Retinal pigment epithelial cell (primary cell): ENCODE results near the gene IGF2R.

Experiments
- DNase-seq: peaks from one replicate; pipeline ENCODE4 v3.0.0-alpha.2; 2010; ENCODE audit warnings: low read depth
- H3K4me3 ChIP-seq: 2 replicates; pipeline ENCODE4 v1.5.1; 2011; ENCODE audit warnings: mild to moderate bottlenecking, low read length, control low read depth, moderate library complexity
- CTCF ChIP-seq: conservative IDR thresholded peaks from 2 replicates; pipeline ENCODE4 v1.5.1; 2011; ENCODE audit warnings: low read depth, low read length, control low read depth, inconsistent platforms

The IGF2R gene

GRCh38 chr6:159984268-159984786 is 15.4 kb downstream of the IGF2R start:
- no peak overlapping the region for H3K4me3 ChIP-seq
- DNase-seq: peak; percentile 77
- no peak for TF ChIP-seq CTCF

GRCh38 chr6:159985296-159985945 is 16.5 kb downstream of the IGF2R start:
- no peak for TF ChIP-seq CTCF
- DNase-seq: no peak
- no peak overlapping the region for H3K4me3 ChIP-seq

DNA sequence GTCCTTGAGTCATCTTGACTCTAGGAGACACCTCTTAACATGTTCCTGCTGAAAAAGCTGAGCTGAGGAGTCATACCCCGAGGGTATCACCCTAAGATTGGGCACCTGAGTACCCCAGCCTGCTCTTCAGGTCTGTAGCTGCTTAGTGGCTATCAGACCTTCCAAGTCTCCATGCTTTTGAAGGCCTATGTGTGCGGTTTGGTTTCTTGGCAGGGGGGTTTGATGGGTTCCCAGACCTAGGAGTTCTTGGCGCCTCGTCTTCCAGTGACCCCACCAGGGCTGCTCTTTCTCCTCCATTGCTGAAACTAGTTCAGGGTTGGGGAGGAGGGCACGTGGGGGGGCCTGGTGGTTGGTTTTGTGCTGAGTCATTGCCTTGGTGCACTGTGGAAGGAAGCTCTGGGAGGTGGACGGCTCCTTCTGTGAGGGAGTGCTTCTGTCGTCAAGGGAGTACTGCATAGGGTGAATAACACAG is 20.1 kb downstream of the IGF2R start:
- no peak for TF ChIP-seq CTCF
- H3K4me3 ChIP-seq: no peak overlapping the region
- no peak for DNase-seq

- DNase-seq: no peak
- no peak for TF ChIP-seq CTCF
- no peak overlapping the region for H3K4me3 ChIP-seq
These were observed 20.9 kb downstream of the IGF2R start for GRCh38 chr6:159989492-159990480.

DNA sequence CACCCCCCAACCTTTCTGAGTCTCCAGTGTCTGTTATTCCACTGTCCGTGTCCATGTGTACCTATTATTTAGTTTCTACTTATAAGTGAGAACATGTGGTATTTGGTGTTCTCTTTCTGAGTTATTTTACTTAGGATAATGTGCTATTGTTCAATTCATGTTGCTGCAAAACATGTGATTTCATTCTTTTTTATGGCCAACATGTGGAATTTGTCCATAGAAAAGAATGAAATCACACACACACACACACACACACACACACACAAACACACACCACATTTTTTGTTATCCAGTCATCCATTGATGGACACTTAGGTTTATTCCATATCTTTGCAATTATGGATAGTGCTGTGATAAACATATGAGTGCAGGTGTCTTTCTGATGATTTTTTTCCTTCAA is 23.5 kb downstream of the IGF2R start:
- DNase-seq: no peak
- TF ChIP-seq CTCF: no peak
- no peak overlapping the region for H3K4me3 ChIP-seq

DNA sequence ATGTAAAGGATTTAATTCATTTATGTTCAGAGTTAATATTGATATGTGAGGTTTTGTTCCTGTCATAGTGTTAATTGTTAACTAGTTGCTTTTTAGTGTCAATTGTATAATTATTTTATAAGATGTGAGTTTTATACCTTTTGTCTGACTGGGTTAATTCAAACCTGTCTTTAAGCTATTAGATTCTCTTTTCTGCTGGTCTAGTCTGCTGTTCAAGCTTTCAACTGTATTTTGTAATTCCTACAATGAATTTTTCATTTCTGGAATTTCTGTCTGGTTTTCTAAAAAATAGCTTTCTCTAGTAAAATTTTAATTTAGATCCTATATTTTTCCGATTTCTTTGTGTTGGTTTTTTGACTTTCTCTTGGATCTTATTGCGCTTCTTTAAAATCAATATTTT is 26.5 kb downstream of the IGF2R start:
- TF ChIP-seq CTCF: no peak
- no peak overlapping the region for H3K4me3 ChIP-seq
- DNase-seq: no peak
